ENCODE results near the gene LRRC74A.
A peak's percentile ranks its signal among the peaks of the same experiment; 100 is the strongest.
"Not testable (repeated sequence)": the region's sequence is repeated elsewhere in the genome, so short reads cannot be mapped to it uniquely, and the experiment has no call there.

LRRC74A gene

DNA sequence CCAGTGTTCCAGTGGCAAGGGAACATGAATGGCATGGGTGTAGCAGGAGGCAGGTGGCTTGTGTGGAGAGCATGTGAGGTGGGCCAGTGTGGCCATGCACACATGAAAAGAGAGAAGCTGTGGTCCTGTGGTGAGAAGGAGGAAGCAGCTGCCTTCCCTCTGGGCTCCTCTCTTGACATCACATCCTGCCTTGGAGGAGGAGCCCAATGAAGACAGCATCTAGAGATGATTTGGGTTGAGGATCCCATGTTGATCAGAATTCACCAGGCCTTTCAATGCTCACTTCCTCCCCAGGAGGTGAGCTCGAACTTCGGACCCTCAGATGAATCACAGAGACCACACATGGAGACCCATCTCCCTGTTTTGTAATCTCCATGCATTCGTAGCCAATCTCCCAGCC is 82.6 kb downstream of the LRRC74A start:
- Histone ChIP-seq H3K9me3 (no peaks in the 10 kb centered on the region), H3K27ac (peak overlapping the region; percentile 94), H3K4me3 (ENCODE audit: low read depth in 1 of 2, low read length in 1 of 2) (peak overlapping the region; percentile 25 to 26), H3K4me1 (ENCODE audit: control insufficient read depth in 1 of 2, insufficient read depth in 1 of 2, low read depth in 1 of 2, low read length in 1 of 2) (peaks cover 22 to 30% of the 10 kb centered on the region in 2 experiments), H3K27me3 (peaks cover 10% of the 10 kb centered on the region), H3K36me3 (no peaks in the 10 kb centered on the region)
- TF ChIP-seq, protein P1, sequence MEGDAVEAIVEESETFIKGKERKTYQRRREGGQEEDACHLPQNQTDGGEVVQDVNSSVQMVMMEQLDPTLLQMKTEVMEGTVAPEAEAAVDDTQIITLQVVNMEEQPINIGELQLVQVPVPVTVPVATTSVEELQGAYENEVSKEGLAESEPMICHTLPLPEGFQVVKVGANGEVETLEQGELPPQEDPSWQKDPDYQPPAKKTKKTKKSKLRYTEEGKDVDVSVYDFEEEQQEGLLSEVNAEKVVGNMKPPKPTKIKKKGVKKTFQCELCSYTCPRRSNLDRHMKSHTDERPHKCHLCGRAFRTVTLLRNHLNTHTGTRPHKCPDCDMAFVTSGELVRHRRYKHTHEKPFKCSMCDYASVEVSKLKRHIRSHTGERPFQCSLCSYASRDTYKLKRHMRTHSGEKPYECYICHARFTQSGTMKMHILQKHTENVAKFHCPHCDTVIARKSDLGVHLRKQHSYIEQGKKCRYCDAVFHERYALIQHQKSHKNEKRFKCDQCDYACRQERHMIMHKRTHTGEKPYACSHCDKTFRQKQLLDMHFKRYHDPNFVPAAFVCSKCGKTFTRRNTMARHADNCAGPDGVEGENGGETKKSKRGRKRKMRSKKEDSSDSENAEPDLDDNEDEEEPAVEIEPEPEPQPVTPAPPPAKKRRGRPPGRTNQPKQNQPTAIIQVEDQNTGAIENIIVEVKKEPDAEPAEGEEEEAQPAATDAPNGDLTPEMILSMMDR (IDR thresholded peaks at IDR 0.05): peak; percentile 45

DNA sequence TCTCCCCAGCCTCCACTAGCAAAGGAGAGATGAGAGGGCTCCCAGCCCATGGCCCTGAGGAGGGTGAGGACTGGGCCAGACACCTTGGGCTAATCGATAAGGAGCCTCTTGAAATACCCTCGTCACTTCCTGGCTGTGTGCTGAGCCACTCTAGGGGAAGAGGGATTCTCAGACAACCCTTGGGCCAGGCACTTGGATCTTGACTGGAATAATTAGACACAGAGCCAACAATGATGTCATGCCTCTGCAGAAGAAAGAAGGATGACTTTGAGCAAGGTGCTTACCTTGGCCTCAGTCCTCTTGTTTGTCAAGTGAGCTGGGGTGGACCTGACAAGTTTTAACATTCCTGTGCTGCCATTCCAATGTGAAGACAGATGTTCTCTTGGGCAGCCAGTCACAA is 83.1 kb downstream of the LRRC74A start:
- H3K9me3 ChIP-seq: no peaks in the 10 kb centered on the region
- no peaks in the 10 kb centered on the region for H3K36me3 ChIP-seq
- peak overlapping the region; percentile 25 to 26 for H3K4me3 ChIP-seq (ENCODE audit: low read depth in 1 of 2, low read length in 1 of 2)
- peak overlapping the region; percentile 94 for H3K27ac ChIP-seq
- peaks cover 5% of the 10 kb centered on the region for H3K27me3 ChIP-seq
- TF ChIP-seq, protein P1 (IDR thresholded peaks at IDR 0.05): no peak
- peaks cover 26 to 34% of the 10 kb centered on the region in 2 experiments for H3K4me1 ChIP-seq (ENCODE audit: control insufficient read depth in 1 of 2, insufficient read depth in 1 of 2, low read depth in 1 of 2, low read length in 1 of 2)

DNA sequence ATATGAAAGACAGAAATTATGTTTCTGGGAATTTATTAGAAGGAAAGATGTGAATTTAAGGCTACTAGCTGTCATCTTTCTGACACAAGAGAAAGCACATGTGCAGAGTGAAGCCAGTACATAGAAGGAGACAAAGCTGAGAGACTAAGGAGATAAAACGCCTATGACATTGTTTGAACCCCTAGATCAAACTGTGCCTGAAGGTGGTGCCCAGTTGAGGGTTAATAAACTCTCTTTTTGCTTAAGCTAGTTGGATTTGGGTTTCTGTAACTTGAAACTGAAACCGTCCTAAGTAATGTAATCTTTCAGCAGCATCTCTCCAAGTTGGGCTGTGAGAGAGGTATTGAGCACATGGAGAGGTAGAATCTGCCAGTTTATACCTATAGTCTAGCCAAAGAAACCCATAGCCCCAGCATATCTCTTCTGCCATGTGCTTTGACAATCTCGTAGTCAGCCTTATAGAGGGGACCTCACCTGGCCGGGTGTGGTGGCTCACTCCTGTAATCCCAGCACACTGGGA is 84.2 kb downstream of the LRRC74A start:
- no peaks in the 10 kb centered on the region for H3K36me3 ChIP-seq
- no peaks in the 10 kb centered on the region for H3K9me3 ChIP-seq
- H3K27ac ChIP-seq: peak overlapping the region; percentile 26
- peaks cover 34 to 38% of the 10 kb centered on the region in 2 experiments for H3K4me1 ChIP-seq (ENCODE audit: control insufficient read depth in 1 of 2, insufficient read depth in 1 of 2, low read depth in 1 of 2, low read length in 1 of 2)
- TF ChIP-seq, protein P1 (IDR thresholded peaks at IDR 0.05): no peak
- H3K27me3 ChIP-seq: no peaks in the 10 kb centered on the region
- H3K4me3 ChIP-seq (ENCODE audit: low read depth in 1 of 2, low read length in 1 of 2): no peak overlapping the region

DNA sequence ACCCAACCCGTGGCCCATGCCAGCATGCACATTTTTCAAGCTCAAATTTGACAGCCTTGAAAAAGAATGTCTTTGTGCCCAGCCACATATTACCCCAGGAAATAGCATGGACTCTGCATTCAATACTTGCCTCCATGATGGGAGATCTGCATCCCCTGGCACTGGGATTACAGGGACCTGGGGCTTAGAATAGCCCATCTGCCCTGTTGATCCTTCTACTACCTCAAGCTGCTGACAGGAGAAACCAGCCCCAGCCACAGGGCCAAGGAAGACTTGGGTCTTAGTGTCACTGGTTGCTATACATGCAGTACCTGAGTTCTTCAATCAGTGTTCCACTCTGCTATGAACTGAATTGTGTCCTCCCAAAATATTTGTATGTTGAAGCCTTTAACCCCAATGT is 85.3 kb downstream of the LRRC74A start:
- H3K36me3 ChIP-seq: no peaks in the 10 kb centered on the region
- no peaks in the 10 kb centered on the region for H3K27me3 ChIP-seq
- no peaks in the 10 kb centered on the region for H3K9me3 ChIP-seq
- TF ChIP-seq, protein P1 (IDR thresholded peaks at IDR 0.05): no peak
- H3K27ac ChIP-seq: no peak overlapping the region
- peaks cover 44 to 49% of the 10 kb centered on the region in 2 experiments for H3K4me1 ChIP-seq (ENCODE audit: control insufficient read depth in 1 of 2, insufficient read depth in 1 of 2, low read depth in 1 of 2, low read length in 1 of 2)
- no peak overlapping the region for H3K4me3 ChIP-seq (ENCODE audit: low read depth in 1 of 2, low read length in 1 of 2)

DNA sequence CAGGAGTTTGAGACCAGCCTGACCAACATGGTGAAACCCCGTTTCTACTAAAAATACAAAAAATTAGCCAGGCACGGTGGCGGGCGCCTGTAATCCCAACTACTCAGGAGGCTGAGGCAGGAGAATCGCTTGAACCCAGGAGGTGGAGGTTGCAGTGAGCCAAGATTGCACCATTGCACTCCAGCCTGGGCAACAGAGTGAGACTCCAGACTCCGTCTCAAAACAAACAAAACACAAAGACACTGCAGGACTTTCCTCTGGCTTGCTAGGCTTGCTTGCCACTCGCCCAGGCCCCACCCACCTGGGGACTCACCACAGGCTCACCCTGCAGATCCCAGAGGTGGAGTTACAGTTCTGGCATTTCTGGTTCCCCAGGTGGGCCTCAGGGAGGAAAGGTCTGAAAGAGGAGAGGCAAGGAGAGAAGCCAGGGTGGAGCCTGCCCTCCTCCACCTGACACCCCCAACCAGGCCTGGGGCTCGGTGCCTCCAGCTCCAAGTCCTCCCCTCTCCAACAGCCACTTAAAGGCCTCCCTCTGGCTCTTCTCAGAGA is 88.4 kb downstream of the LRRC74A start:
- H3K27ac ChIP-seq: peak overlapping the region; percentile 92
- not testable (repeated sequence) for H3K4me3 ChIP-seq (ENCODE audit: low read depth in 1 of 2, low read length in 1 of 2); H3K27me3 ChIP-seq; H3K36me3 ChIP-seq; H3K9me3 ChIP-seq
- H3K4me1 ChIP-seq (ENCODE audit: control insufficient read depth in 1 of 2, insufficient read depth in 1 of 2, low read depth in 1 of 2, low read length in 1 of 2): peaks cover 64 to 67% of the 10 kb centered on the region in 2 experiments

DNA sequence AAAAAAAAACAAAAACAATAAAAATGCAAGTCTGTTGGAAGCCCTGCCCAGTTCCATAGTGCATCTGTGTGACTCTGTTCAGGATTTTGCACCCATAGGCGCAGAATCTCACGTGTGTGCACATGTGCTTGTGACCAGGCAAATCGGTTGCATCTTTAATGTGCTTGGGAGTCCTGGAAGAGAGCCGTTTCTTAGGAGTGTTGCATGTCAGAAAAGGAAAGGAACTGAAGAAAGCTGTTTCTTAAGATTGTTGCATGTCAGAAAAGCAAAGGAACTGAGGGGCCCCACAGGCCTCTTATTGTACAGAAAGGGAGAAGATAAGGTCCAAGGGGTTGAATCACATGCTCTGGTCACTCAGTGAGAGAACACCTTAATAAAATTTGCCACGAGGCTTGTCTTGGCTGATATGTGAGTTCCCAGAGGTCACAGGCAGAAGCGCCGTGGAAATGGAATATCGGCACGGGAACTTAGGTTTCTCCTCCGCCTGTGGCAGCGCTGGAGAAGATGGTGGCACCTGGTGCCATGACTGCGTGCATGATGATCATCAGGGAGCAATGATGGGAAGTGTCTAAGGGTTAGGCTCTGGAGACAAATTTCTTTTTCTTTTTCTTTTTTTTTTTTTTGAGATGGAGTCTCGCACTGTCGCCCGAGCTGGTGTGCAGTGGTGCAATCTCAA is 90.0 kb downstream of the LRRC74A start:
- H3K27ac ChIP-seq: peak overlapping the region; percentile 92
- H3K9me3 ChIP-seq: no peaks in the 10 kb centered on the region
- peaks cover 75 to 77% of the 10 kb centered on the region in 2 experiments for H3K4me1 ChIP-seq (ENCODE audit: control insufficient read depth in 1 of 2, insufficient read depth in 1 of 2, low read depth in 1 of 2, low read length in 1 of 2)
- no peak overlapping the region for H3K4me3 ChIP-seq (ENCODE audit: low read depth in 1 of 2, low read length in 1 of 2)
- no peaks in the 10 kb centered on the region for H3K27me3 ChIP-seq
- TF ChIP-seq, protein P1 (IDR thresholded peaks at IDR 0.05): no peak
- H3K36me3 ChIP-seq: no peaks in the 10 kb centered on the region

Data from neutrophil (primary cell).